OCI-M1 (cell line): ENCODE measurements around the gene ATP12A.

Experiments used
- DNase-seq: peaks from one replicate; lab custom pipeline; 2025; lab: John Stamatoyannopoulos, UW

ATP12A gene

GRCh38 chr13:24680258-24680920 lies at the start of gene ATP12A:
Gene ATP12A, plus strand, starts transcription at chr13:24680408. Its CDS starts 336 bp downstream, at chr13:24680744.
- DNase-seq, result no peak

GRCh38 chr13:24630851-24631620 lies 49.2 kb upstream of the ATP12A start:
- peak; percentile 20 for DNase-seq

- DNase-seq, result no peak
These were observed 48.3 kb upstream of the ATP12A start for GRCh38 chr13:24631922-24632321.

- DNase-seq, result no peak
These were observed 47.7 kb upstream of the ATP12A start for GRCh38 chr13:24632382-24633121.

- DNase-seq, result no peak
These were observed 43.4 kb upstream of the ATP12A start for GRCh38 chr13:24636776-24637175.

GRCh38 chr13:24638096-24638495 lies 42.1 kb upstream of the ATP12A start:
- no peak for DNase-seq

- no peak for DNase-seq
These were observed 39.5 kb upstream of the ATP12A start for GRCh38 chr13:24640752-24641151.

- DNase-seq, result no peak
These were observed 38.0 kb upstream of the ATP12A start for GRCh38 chr13:24642219-24642618.

GRCh38 chr13:24644036-24644435 lies 36.2 kb upstream of the ATP12A start:
- DNase-seq, result peak; percentile 38

GRCh38 chr13:24648271-24648670 lies 31.9 kb upstream of the ATP12A start:
- DNase-seq, result no peak

- no peak for DNase-seq
These were observed 31.1 kb upstream of the ATP12A start for GRCh38 chr13:24648983-24649687.

GRCh38 chr13:24649688-24650043 lies 30.5 kb upstream of the ATP12A start:
- no peak for DNase-seq

GRCh38 chr13:24650161-24650560 lies 30.0 kb upstream of the ATP12A start:
- DNase-seq, result no peak

GRCh38 chr13:24651718-24652345 lies 28.4 kb upstream of the ATP12A start:
- no peak for DNase-seq

GRCh38 chr13:24652359-24652758 lies 27.8 kb upstream of the ATP12A start:
- no peak for DNase-seq

- DNase-seq, result no peak
These were observed 25.5 kb upstream of the ATP12A start for GRCh38 chr13:24654741-24655140.

- DNase-seq, result no peak
These were observed 21.0 kb upstream of the ATP12A start for GRCh38 chr13:24659239-24659638.

GRCh38 chr13:24660023-24660741 lies 20.0 kb upstream of the ATP12A start:
- peak; percentile 6 for DNase-seq

GRCh38 chr13:24661713-24662112 lies 18.5 kb upstream of the ATP12A start:
- DNase-seq, result no peak

GRCh38 chr13:24662195-24663088 lies 17.8 kb upstream of the ATP12A start:
- DNase-seq, result no peak
